OCI-LY3 (cell line): ENCODE data around the gene AAMDC.
"Not testable (repeated sequence)": the region's sequence is repeated elsewhere in the genome, so short reads cannot be mapped to it uniquely, and the experiment has no call there.

Experiments
- H2AFZ ChIP-seq: fragments of 200-600, 300-600 bp; shearing (Covaris generic); 2 replicates; pipeline ENCODE4 v1.6.0; 2014; ENCODE audit warnings: antibody characterized with exemption, low read depth, low read length
- H3K27ac ChIP-seq: fragments of 200-600, 300-600 bp; sonication (generic); 2 replicates; pipeline ENCODE4 v1.5.1; 2014; ENCODE audit warnings: mild to moderate bottlenecking, low read length, moderate library complexity, mixed read lengths
- H3K27me3 ChIP-seq: fragments of 200-600, 300-600 bp; sonication (generic); 2 replicates; pipeline ENCODE4 v1.6.1; 2014; ENCODE audit warnings: low read depth, low read length, mixed read lengths
- H3K36me3 ChIP-seq: fragments of 200-600, 300-600 bp; sonication (generic); replicated peaks from 2 replicates; pipeline ENCODE3; 2014; ENCODE audit warnings: low read depth, low read length, mixed read lengths
- H3K4me1 ChIP-seq: fragments of 300-600, 200-600 bp; sonication (generic); 2 replicates; pipeline ENCODE4 v1.6.1; 2014; ENCODE audit warnings: low read length, mixed read lengths
- H3K4me2 ChIP-seq: fragments of 200-600, 300-600 bp; sonication (generic); 2 replicates; pipeline ENCODE4 v1.6.1; 2014; ENCODE audit warnings: low read length, mixed read lengths
- H3K4me3 ChIP-seq: fragments of 300-600, 200-600 bp; sonication (generic); 2 replicates; pipeline ENCODE4 v1.5.1; 2014; ENCODE audit warnings: antibody characterized with exemption, mild to moderate bottlenecking, low read length, moderate library complexity
- H3K79me2 ChIP-seq: fragments of 300-600, 200-600 bp; shearing (Covaris generic); 2 replicates; pipeline ENCODE4 v1.6.1; 2014; ENCODE audit warnings: mild to moderate bottlenecking, low read length, mixed read lengths
- H3K9ac ChIP-seq: fragments of 300-600, 200-600 bp; shearing (Covaris generic); 2 replicates; pipeline ENCODE4 v1.6.0; 2014; ENCODE audit warnings: mild to moderate bottlenecking, low read length, moderate library complexity
- H3K9me3 ChIP-seq: fragments of 200-600, 300-600 bp; shearing (Covaris generic); 2 replicates; pipeline ENCODE4 v1.6.1; 2014; ENCODE audit warnings: low read length, mixed read lengths; ENCODE audit not compliant: insufficient read depth
- H4K20me1 ChIP-seq: fragments of 200-600, 300-600 bp; sonication (generic); 2 replicates; pipeline ENCODE4 v1.6.1; 2016; ENCODE audit warnings: low read length, mixed read lengths; ENCODE audit not compliant: insufficient read depth
- CTCF ChIP-seq: fragments of 200-600, 300-600 bp; sonication (generic); IDR thresholded peaks from 2 replicates; pipeline ENCODE4 v1.5.1; 2014; ENCODE audit warnings: antibody characterized with exemption, low read length, low read depth
- EZH2phosphoT487 ChIP-seq: fragments of 200-600 bp; shearing (Covaris generic); IDR thresholded peaks from 2 replicates; pipeline ENCODE4 v1.6.1; 2018; ENCODE audit warnings: antibody characterized with exemption, mixed run types, low read depth

The AAMDC gene

DNA sequence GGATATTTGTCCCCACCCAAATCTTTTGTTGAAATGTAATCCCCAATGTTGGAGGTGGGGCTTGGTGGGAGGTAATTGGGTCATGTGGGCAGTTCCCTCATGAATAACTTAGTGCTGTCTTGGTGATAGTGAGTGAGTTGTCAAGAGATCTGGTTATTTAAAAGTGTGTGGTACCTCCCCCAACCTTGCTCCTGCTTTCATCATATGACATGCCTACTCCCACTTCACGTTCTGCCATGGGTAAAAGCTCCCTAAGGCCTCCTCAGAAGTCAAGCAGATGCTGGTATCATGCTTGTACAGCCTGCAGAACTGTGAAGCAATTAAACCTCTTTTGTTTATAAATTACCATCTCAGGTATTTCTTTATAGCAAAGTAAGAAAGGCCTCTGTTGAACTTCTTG lies 30.6 kb downstream of the AAMDC start:
- H3K36me3 ChIP-seq = no peaks in the 10 kb centered on the region
- TF ChIP-seq EZH2phosphoT487 (no peak), CTCF (no peak)
- H3K9ac ChIP-seq = no peak overlapping the region
- no peaks in the 10 kb centered on the region for H4K20me1 ChIP-seq
- peaks cover 10% of the 10 kb centered on the region; the same call in 1 of the 2 replicates for H3K9me3 ChIP-seq
- H3K4me3 ChIP-seq = no peak overlapping the region
- H2AFZ ChIP-seq = no peak overlapping the region
- no peak overlapping the region for H3K4me2 ChIP-seq
- H3K4me1 ChIP-seq = no peaks in the 10 kb centered on the region
- no peaks in the 10 kb centered on the region for H3K27me3 ChIP-seq
- no peaks in the 10 kb centered on the region for H3K79me2 ChIP-seq
- no peak overlapping the region for H3K27ac ChIP-seq

GRCh38 chr11:77854838-77855237 lies 33.9 kb downstream of the AAMDC start:
- Histone ChIP-seq H3K36me3 (no peaks in the 10 kb centered on the region), H3K4me1 (no peaks in the 10 kb centered on the region), H3K27ac (no peak overlapping the region), H3K4me3 (no peak overlapping the region), H3K4me2 (no peak overlapping the region), H4K20me1 (no peaks in the 10 kb centered on the region), H3K27me3 (no peaks in the 10 kb centered on the region), H3K9me3 (peaks cover 10% of the 10 kb centered on the region; the same call in 1 of the 2 replicates), H2AFZ (no peak overlapping the region), H3K9ac (no peak overlapping the region), H3K79me2 (no peaks in the 10 kb centered on the region)
- TF ChIP-seq EZH2phosphoT487 = no peak
- no peak for TF ChIP-seq CTCF

DNA sequence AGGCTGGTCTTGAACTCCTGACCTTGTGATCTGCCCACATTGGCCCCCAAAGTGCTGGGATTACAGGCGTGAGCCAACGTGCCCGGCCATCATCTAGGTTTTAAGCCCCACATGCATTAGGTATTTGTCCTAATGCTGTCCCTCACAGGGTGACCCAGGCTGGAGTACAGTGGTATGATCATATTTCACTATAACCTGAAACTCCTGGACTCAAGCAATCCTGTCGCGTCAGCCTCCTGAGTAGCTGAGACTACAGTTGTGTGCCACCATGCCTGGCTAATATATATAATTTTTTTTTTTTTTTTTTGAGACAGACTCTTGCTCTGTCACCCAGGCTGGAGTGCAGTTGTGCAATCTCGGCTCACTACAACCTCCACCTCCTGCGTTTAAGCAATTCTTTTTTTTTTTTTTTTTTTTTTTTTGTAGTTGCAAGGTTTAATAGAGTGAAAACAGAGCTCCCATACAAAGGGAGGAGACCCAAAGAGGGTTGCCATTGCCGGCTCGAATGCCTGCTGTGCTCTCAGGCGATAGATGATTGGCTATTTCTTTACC lies 37.0 kb downstream of the AAMDC start:
- H3K36me3 ChIP-seq, H3K4me1 ChIP-seq, H4K20me1 ChIP-seq, H3K4me3 ChIP-seq, H3K27me3 ChIP-seq, H2AFZ ChIP-seq, H3K27ac ChIP-seq, H3K9ac ChIP-seq, H3K79me2 ChIP-seq, H3K4me2 ChIP-seq: not testable (repeated sequence)
- peaks cover 10% of the 10 kb centered on the region; the same call in 1 of the 2 replicates for H3K9me3 ChIP-seq

- H3K4me1 ChIP-seq, H3K79me2 ChIP-seq: not testable (repeated sequence)
These were observed 40.5 kb downstream of the AAMDC start for GRCh38 chr11:77861444-77861843.

DNA sequence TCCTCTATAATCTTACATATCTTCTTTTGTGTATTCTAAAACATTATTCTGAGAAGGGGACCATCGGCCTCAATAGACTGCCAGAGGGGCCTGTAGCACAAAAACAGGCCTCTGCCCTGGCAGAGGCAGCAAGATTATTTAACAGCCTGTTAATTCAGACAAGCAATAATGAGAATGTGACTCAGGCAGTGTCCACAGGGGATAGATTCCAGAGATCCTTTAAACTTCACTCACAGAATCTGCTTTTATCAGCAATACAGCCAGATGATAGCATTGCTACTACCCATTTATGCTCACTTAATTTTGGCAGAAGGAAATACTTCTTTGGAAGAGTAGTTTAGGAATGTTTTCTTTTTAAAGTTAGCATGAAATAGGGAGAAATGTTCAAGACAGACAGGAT lies 44.9 kb downstream of the AAMDC start:
- no peaks in the 10 kb centered on the region for H3K27me3 ChIP-seq
- H3K9me3 ChIP-seq = no peaks in the 10 kb centered on the region
- no peaks in the 10 kb centered on the region for H3K79me2 ChIP-seq
- TF ChIP-seq EZH2phosphoT487 = no peak
- no peak for TF ChIP-seq CTCF
- H4K20me1 ChIP-seq = no peaks in the 10 kb centered on the region
- H2AFZ ChIP-seq = no peak overlapping the region
- no peak overlapping the region for H3K27ac ChIP-seq
- H3K4me3 ChIP-seq = no peak overlapping the region
- H3K4me1 ChIP-seq = no peaks in the 10 kb centered on the region
- H3K4me2 ChIP-seq = no peak overlapping the region
- H3K36me3 ChIP-seq = peaks cover 3% of the 10 kb centered on the region
- no peak overlapping the region for H3K9ac ChIP-seq

More at GRCh38 chr11:77861444-77861843, 40.5 kb downstream of the AAMDC start:
- not testable (repeated sequence) for H4K20me1 ChIP-seq, H3K4me3 ChIP-seq, H3K27ac ChIP-seq, H3K27me3 ChIP-seq, H3K36me3 ChIP-seq, H3K9ac ChIP-seq, H3K9me3 ChIP-seq, H3K4me2 ChIP-seq, H2AFZ ChIP-seq
